GM11168 (cell line): Measurements from ENCODE around the gene NSUN4.
"Not testable (repeated sequence)": the region's sequence is repeated elsewhere in the genome, so short reads cannot be mapped to it uniquely, and the experiment has no call there.

ENCODE experiments used
- in situ Hi-C: fragments of 300-500 bp; cut with MboI; formaldehyde crosslinking; loops from one replicate; pipeline ENCODE4 v1.12.0; 2022; ENCODE audit warnings: low sequenced_read_pairs; ENCODE audit not compliant: unreplicated experiment

Gene NSUN4

DNA sequence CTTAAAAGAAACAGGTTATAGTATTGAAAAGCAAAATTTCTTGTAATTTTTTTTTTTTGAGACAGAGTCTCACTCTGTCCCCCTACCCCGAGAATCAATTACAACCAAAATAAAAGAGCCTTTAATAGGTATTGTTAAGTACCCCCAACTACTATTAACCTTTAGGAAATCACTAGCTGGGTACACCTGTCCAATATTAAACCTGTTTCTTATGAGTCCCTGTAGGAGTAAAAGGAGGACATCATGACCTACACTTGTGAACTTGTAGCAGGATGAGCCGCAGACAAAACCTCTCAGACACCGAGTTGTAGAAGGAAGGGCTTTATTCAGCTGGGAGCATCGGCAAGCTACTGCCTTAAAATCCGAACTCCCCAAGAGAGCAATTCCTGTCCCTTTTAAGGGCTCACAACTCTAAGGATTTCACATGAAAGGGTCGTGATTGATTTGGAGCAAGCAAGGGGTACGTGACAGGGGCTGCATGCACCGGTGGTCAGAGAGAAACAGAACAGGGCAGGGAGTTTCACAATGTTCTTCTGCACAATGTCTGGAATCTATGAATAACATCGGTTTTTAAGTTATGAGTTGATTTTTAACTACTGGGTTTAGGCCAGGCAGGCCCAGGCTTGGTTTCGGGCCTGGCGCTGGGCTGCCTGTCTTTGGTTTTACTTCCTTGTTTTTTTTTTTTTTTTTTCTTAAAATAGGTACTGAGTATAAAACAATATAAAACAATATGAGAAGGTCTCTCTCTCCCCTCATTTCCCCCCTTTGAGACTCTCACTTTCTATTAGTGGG lies 15.1 kb upstream of the NSUN4 start:
- in situ Hi-C loops, result not testable (repeated sequence)

DNA sequence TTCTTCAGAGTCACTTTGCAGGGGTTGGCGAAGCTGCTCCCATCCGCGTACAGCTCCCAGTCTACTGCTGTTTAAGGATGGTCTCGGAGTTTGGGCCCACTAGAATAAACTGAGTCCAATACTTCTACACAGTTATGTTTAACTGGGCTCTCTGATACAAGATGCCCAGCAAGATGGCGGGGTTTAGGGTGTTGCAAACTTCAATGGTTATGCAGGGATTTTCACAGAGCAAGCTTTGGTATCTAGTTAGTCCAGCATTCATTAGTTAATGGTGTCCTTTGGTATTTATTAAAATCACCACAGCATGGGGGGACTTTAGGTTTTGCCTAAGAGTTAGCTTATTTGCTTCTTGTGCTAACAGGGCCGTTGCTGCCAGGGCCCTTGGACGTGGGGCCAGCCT lies 12.4 kb upstream of the NSUN4 start:
- in situ Hi-C loops, result not testable (repeated sequence)

DNA sequence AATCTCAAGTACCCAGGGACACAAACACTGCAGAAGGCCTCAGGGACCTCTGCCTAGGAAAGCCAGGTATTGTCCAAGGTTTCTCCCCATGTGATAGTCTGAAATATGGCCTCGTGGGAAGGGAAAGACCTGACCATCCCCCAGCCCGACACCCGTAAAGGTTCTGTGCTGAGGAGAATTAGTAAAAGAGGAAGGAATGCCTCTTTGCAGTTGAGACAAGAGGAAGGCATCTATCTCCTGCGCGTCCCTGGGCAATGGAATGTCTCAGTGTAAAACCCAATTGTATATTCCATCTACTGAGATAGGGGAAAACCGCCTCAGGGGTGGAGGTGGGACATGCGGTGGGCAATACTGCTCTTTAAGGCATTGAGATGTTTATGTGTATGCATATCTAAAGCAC lies 10.8 kb upstream of the NSUN4 start:
- in situ Hi-C loops, result not testable (repeated sequence)

DNA sequence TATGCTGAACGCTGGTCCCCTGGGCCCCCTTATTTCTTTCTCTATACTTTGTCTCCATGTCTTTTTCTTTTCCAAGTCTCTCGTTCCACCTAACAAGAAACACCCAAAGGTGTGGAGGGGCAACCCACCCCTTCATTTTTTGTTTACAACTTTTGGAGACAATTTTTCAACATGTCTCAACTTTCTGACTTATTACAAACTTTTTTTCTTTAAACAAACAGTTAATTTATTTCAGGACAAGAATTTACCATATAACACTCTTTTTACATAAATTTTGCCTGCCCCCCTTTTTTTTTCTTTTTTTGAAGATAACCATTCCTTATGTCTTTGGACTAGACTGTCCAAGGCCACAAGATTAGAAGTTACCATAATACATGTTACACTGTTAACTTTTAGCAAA lies 10.2 kb upstream of the NSUN4 start:
- in situ Hi-C loops, result not testable (repeated sequence)

DNA sequence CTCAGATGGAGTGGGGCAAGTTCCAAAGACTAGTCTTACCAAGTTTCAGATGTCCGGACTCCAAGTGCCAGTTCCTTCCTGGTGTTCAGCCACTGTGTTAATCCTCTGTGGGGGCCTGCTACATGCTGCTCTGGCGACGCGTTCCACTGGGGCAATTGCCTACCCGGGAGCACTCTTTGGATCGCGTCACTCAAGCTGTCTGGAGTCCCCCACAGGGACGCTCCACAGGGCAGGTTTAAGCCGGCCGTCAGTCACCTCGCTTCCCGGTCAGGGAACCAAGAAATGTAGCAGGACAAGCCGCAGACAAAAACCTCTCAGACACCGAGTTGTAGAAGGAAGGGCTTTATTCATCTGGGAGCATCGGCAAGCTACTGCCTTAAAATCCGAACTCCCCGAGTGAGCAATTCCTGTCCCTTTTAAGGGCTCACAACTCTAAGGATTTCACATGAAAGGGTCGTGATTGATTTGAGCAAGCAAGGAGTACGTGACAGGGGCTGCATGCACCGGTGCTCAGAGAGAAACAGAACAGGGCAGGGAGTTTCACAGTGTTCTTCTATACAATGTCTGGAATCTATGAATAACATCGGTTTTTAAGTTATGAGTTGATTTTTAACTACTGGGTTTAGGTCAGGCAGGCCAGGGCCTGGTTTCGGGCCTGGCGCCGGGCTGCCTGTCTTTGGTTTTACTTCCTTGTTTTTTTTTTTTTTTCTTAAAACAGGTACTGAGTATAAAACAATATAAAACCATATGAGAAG lies 8.6 kb upstream of the NSUN4 start:
- in situ Hi-C loops, result not testable (repeated sequence)

DNA sequence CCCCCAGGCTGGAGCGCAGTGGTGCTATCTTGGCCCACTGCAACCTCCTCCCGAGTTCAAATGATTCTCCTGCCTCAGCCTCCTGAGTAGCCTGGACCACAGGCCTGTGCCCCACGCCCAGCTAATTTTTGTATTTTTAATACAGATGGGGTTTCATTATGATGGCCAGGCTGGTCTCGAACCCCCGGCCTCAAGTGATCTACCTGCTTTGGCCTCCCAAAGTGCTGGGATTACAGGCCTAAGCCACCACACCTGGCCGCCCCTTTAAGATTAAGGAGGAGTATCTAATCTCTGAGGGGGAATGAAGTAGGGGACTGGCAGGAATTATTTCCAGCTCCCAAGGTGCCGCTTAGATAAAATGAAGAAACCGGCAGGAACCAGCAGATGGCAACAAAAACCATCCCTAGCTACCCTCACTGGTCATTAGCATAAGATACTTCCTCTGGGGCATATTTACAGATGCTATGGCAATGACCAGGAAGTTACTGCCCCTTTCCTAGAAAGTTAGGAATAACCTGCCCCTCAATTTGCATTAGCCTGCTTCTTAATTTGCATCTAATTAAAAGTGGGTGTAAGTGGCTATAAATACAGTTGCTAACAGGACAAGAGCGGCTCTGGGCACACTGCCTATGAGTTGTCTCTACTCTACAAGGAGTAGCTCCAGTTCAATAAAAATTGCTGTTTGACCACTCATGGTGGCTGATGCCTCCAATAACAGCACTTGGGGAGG lies 7.1 kb upstream of the NSUN4 start:
- in situ Hi-C loops, result no loop called here

DNA sequence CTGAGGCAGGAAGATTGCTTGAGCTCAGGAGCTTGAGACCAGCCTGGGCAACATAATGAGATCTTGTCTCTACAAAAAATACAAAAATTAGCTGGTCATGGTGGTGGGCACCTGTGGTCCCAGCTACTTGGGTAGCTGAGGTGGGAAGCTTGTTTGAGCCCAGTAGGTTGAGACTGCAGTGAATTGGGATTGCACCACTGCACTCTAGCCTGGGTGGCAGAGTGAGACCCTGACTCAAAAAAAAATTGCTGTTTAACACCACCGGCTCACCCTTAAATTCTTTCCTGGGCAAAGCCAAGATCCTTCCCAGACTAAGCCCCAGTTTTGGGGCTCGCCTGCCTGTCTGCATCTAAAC lies 6.6 kb upstream of the NSUN4 start:
- in situ Hi-C loops, result no loop called here

DNA sequence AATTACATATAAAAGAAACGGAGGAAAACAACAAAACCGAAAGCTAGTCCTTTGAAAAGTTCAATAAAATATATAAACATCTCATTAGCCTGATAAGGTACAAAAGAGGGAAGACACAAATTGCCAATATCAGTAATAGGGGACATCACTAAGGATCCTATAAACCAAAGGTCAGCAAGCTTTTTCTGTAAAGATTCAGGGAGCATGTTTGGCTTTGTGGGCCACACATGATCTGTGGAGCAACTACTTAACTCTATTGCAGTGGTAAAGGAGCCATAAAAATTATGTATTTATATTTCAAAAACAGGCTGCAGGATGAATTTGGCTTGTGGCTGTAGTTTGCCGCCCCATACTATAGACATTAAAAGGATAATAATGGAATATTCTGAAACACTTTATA lies 5.5 kb upstream of the NSUN4 start:
- in situ Hi-C loops, result no loop called here

DNA sequence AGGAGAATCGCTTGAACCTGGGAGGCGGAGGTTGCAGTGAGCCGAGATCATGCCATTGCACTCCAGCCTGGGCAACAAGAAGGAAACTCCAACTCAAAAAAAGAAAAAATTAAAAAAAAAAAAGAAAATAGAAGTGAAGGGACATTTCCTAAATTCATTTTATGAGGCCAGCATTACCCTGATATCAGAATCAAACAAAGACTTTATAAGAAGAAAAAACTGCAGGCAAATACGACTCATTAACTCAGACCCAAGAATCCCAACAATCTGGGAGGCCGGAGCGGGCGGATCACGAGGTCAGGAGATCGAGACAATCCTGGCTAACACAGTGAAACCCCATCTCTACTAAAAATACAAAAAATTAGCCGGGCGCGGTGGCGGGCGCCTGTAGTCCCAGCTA lies 3.2 kb upstream of the NSUN4 start:
- in situ Hi-C loops, result not testable (repeated sequence)

DNA sequence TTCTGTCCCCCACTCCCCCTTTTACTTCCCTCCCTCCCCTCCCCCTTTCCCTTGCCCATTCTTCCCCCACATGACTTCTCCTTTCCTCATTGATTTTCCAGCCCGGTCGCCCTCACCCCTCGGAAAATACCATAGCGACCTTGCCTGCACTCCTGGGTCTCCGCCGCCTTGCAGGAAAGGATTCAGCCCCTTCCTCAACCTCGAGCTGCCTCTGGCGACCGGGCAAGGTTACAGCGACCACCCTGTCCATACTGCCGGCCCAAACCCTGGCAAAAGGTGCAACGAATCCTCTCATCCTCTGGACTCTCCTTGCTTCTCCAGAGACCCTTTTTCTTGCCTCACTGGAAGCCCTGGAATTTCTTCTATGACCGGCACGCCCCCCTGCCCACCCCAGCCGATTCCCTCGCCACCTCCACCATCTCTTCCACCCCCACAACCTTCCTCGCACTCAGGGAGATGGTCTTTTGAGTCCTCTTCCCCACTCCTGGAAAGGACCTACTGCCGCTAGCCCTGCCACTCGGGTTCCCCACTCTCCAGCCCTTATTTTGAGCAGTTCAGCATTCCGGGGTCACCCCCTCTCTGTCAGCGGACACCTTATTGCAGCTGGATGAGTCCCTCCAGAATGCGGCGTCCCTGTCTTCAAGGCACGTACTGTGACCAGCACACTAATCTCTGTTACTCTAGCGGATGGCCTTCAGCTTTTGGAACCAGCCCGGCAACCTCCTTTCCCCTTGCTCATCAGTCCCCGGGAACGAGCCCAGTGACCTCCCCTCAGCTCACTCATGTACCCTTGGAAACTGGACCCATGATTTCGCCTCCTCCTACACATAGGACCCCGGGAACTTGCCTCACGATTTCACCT lies 846 bp downstream of the NSUN4 start:
- in situ Hi-C loops, result no loop called here

DNA sequence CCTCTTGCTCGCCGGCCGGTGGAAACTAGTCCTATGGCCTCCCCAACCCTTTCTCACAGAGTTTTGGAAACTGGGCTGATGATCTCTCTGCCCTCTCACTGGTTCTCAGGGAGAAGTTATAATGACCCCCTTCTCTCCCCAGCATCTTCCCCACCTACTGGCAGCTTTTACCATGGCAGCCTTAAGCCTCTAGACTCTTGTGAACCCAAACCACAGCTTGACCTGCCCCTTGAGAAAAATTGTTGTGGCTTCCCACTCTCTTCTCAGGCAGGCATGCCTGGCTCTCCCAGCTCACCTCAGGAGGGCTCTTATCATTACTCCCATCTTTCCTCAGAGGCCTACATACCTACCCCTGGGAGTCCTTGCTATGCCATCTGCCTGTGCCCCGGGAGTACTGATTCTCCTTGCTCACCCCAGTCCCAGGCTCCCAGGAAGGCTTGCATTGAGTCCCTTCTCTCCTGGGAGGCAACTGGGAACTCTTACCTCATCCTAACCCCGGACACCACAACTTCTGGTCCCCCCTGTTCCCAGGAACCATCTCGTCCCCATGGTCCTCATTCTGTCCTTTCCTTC lies 1.6 kb downstream of the NSUN4 start:
- in situ Hi-C loops, result no loop called here

DNA sequence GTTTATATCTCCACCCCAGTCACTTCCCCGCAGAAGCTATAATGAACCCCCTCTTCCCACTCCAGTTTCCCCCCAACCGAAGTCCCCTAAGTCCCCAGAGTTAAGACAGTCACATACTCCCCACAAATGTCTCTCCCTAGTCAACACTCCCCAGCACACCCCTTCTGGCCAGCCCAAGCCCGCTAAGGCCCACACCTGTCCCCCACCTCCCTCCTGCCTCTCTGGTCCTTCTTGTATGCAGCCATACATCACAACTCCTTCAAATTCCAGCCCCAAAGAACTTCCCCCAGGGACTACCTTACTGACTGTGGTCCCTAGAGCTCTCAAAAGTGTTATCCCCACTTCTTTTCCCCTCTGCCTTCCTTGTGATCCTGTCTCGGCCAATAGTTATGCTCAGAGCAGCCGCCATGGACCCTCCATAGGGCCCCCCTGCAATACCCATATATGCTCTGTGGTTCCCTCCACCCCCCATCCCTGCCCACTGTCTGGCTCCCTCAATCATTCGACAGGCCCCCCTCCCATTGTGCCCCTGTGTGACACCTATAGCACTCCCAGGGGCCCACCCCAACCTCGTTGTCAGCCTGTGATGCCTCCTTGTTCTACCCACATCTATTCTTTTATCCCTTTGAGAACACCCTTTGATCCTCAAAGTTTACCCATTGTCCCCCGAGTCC lies 2.2 kb downstream of the NSUN4 start:
- in situ Hi-C loops, result no loop called here

DNA sequence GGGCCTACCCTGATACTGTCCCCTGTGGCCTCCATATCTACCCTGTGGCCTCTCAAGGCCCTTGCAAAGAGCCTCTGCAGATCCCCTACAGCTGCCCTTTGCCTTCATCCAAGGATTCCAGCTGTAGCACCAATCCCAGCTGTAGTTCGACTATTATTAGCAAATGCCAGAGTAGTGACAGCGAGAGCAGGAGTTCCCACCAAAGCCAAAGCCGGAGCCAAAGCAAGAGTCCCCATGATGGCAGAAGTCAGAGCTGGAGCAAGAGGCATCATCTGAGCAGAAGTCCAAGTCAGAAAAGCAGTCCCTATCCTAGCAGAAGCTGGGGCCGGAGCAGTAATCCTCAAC lies 2.7 kb downstream of the NSUN4 start:
- in situ Hi-C loops, result no loop called here

DNA sequence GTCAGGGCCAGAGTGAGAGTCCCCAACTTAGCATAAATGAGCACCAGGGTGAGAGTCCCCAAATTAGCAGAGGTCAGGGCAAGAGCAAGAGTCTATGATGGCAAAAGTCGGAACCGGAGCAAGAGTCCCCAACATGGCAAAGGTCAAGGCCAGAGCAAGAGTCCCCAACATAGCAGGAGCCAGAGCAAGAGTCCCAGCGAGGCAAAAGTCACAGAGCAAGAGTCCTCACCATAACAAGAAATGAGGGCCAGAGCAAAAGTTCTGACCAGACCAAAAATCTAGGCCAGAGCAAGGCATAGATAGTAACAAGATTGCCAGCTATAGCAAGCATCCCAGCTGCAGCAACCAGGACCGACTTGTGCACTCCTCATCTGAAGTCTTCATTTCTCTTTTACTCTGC lies 3.1 kb downstream of the NSUN4 start:
- in situ Hi-C loops, result no loop called here

DNA sequence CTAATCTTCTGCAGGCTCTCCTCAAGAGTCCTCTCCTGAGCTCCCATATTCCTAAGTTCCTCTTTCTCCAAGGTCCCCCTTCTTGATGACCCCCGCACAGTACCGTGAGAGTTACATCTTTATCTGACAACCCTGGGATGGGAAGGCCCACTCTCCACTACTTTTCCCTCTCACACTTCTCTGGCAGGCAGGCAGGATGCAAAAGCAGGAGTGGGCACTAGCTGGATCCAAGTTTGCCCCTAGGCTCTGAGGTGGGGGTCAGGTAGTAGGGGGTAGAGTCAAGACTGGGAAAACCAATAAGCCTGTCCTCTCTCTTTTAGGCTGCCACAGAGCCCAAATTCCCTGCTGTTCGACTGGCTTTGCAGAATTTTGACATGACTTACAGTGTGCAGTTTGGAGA lies 3.9 kb downstream of the NSUN4 start:
- in situ Hi-C loops, result no loop called here

DNA sequence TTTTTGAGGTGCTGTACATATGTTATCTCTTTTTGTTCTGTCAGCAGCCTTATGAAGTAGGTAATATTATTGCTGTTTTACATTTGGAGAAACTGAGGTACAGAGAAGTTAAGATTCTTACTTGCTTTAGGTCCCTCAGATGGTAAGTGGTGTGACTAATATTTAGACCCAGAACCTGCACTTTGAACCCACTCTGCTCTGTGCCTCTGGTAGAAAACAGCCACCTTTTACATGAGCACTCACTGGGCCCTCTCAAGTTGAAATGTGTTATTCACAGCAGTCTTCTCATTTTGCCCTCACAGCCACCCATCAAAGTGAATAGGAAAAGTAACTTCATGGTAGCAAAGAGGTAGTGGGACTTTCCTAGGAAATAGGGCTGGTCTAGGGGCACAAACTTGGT lies 4.7 kb downstream of the NSUN4 start:
- in situ Hi-C loops, result no loop called here

DNA sequence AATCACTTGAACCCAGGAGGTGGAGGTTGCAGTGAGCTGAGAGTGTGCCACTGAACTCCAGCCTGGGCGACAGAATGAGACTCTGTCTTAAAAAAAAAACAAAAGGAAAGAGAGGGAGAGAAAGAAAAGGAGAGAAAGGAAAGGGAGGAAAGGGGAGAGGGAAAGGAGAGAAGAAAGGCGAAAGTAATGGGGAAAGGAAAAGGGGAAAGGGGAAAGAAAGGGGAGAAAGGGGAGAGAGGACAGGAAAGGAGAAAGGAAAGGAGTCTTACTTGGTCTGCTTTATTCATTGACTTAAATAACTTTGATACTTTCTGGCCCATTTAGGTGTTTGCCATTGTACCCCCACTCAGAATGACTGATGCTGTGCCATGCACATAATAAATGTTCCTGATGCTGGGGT lies 11.8 kb downstream of the NSUN4 start:
- in situ Hi-C loops, result no loop called here

DNA sequence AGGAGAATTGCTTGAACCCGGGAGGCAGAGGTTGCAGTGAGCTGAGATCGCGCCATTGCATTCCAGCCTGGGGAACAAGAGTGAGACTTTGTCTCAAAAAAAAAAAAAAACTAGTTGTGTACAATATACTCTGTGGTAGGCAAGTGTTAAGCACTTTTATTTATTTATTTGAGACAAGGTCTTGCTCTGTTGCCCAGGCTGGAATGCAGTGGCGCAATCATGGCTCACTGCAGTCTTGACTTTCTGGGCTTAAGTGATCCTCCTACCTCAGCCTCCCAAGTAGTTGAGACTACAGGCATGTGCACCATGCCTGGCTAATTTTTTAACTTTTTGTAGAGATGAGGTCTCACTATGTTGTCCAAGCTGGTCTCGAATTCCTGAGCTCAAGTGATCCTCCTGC lies 15.3 kb downstream of the NSUN4 start:
- in situ Hi-C loops, result not testable (repeated sequence)

DNA sequence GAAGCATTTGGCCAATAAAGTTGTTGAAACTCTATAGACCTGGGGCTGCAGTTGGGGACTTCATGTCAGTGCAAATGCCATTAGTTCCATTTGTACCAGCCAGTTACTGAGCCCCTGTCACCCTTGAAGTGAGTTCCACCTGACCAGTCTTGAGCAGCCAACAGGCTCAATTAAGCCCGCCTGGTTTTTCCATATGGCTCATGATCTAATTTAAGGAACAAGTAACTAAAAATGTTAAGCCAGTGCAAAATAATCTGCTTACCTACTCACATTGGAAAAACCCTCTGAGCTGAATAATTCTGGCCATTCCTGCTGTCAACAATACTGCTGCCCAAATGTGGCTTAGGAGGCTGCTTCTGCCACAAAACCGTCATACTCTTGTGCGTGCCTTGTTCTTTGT lies 21.6 kb downstream of the NSUN4 start:
- in situ Hi-C loops, result no loop called here

DNA sequence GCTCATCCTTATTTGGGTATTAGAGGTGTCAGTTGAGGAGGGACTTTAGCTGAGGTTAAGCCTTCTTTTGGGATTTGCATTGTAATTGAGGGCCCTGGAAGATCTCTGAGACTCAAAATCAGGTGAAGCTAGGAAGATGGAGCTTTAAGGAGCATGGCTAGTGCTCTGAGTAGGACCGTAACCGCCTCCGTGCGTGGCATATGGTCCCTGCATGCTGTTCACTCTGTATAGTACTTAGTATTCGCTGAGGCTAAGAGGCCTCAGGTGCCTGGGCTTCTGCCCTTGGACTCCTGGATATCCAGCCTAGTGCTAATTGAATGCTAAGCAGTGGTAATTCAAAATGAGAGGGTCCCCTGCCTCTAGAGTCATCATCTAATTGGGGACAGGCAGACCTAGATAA lies 22.5 kb downstream of the NSUN4 start:
- in situ Hi-C loops, result no loop called here
